Activated naive CD8-positive, alpha-beta T cell (primary cell): ENCODE results near the gene NEURL1B.

Source experiments
- H3K27ac Mint-ChIP-seq: one replicate; pipeline ENCODE4 v1.8.0; 2021; ENCODE audit warnings: mixed read lengths
- H3K27me3 Mint-ChIP-seq: one replicate; pipeline ENCODE4 v1.8.0; 2021; ENCODE audit warnings: mixed read lengths
- H3K36me3 Mint-ChIP-seq: one replicate; pipeline ENCODE4 v1.8.0; 2021; ENCODE audit warnings: mixed read lengths
- H3K4me1 Mint-ChIP-seq: one replicate; pipeline ENCODE4 v1.8.0; 2021; ENCODE audit warnings: low read depth, mixed read lengths
- H3K4me3 Mint-ChIP-seq: one replicate; pipeline ENCODE4 v1.8.0; 2021; ENCODE audit warnings: mild to moderate bottlenecking, mixed read lengths
- H3K9me3 Mint-ChIP-seq: one replicate; pipeline ENCODE4 v1.8.0; 2021; ENCODE audit warnings: low read depth, mixed read lengths

The NEURL1B gene

GRCh38 chr5:172636279-172637050 lies 4.6 kb upstream of the NEURL1B start:
- Mint-ChIP-seq H3K4me3 (no peak overlapping the region), H3K27me3 (peaks cover 17% of the 10 kb centered on the region)

GRCh38 chr5:172637110-172637580 lies 3.9 kb upstream of the NEURL1B start:
- Mint-ChIP-seq H3K27ac (no peak overlapping the region), H3K36me3 (no peaks in the 10 kb centered on the region), H3K4me1 (peaks cover 5% of the 10 kb centered on the region), H3K9me3 (no peaks in the 10 kb centered on the region), H3K4me3 (no peak overlapping the region), H3K27me3 (peaks cover 19% of the 10 kb centered on the region)

More at GRCh38 chr5:172636279-172637050, 4.6 kb upstream of the NEURL1B start:
- Mint-ChIP-seq H3K9me3 (no peaks in the 10 kb centered on the region), H3K36me3 (no peaks in the 10 kb centered on the region), H3K27ac (no peak overlapping the region), H3K4me1 (peaks cover 5% of the 10 kb centered on the region)

GRCh38 chr5:172637740-172638139 lies 3.3 kb upstream of the NEURL1B start:
- no peak overlapping the region for H3K27ac Mint-ChIP-seq
- H3K36me3 Mint-ChIP-seq, result no peaks in the 10 kb centered on the region
- H3K9me3 Mint-ChIP-seq, result no peaks in the 10 kb centered on the region
- peaks cover 5% of the 10 kb centered on the region for H3K4me1 Mint-ChIP-seq
- no peak overlapping the region for H3K4me3 Mint-ChIP-seq
- H3K27me3 Mint-ChIP-seq, result peaks cover 25% of the 10 kb centered on the region

- no peak overlapping the region for H3K27ac Mint-ChIP-seq
- H3K9me3 Mint-ChIP-seq, result no peaks in the 10 kb centered on the region
- H3K4me1 Mint-ChIP-seq, result peaks cover 7% of the 10 kb centered on the region
- H3K4me3 Mint-ChIP-seq, result no peak overlapping the region
- H3K27me3 Mint-ChIP-seq, result peaks cover 26% of the 10 kb centered on the region
- no peaks in the 10 kb centered on the region for H3K36me3 Mint-ChIP-seq
These were observed 2.8 kb upstream of the NEURL1B start for GRCh38 chr5:172638209-172638768.

- no peaks in the 10 kb centered on the region for H3K36me3 Mint-ChIP-seq
- H3K4me1 Mint-ChIP-seq, result peaks cover 7% of the 10 kb centered on the region
- no peak overlapping the region for H3K27ac Mint-ChIP-seq
- no peaks in the 10 kb centered on the region for H3K9me3 Mint-ChIP-seq
- peak overlapping the region; percentile 65 for H3K4me3 Mint-ChIP-seq
- H3K27me3 Mint-ChIP-seq, result peaks cover 28% of the 10 kb centered on the region
These were observed 924 bp upstream of the NEURL1B start for GRCh38 chr5:172640139-172640538.

GRCh38 chr5:172641359-172642050 lies 442 bp downstream of the NEURL1B start:
- peak overlapping the region; percentile 32 for H3K4me3 Mint-ChIP-seq
- H3K9me3 Mint-ChIP-seq, result no peaks in the 10 kb centered on the region
- peaks cover 28% of the 10 kb centered on the region for H3K27me3 Mint-ChIP-seq
- no peak overlapping the region for H3K27ac Mint-ChIP-seq
- no peaks in the 10 kb centered on the region for H3K36me3 Mint-ChIP-seq
- H3K4me1 Mint-ChIP-seq, result peaks cover 7% of the 10 kb centered on the region

- Mint-ChIP-seq H3K9me3 (no peaks in the 10 kb centered on the region), H3K27me3 (peaks cover 28% of the 10 kb centered on the region), H3K27ac (no peak overlapping the region), H3K4me1 (peaks cover 7% of the 10 kb centered on the region), H3K36me3 (no peaks in the 10 kb centered on the region), H3K4me3 (peak overlapping the region; percentile 32)
These were observed 967 bp downstream of the NEURL1B start for GRCh38 chr5:172642051-172642409.

GRCh38 chr5:172642486-172642885 lies 1.4 kb downstream of the NEURL1B start:
- Mint-ChIP-seq H3K36me3 (no peaks in the 10 kb centered on the region), H3K9me3 (no peaks in the 10 kb centered on the region), H3K27ac (no peak overlapping the region), H3K27me3 (peaks cover 28% of the 10 kb centered on the region), H3K4me3 (peak overlapping the region; percentile 32), H3K4me1 (peaks cover 7% of the 10 kb centered on the region)

GRCh38 chr5:172642926-172643871 lies 2.1 kb downstream of the NEURL1B start:
- peaks cover 24% of the 10 kb centered on the region for H3K27me3 Mint-ChIP-seq
- no peaks in the 10 kb centered on the region for H3K36me3 Mint-ChIP-seq
- H3K27ac Mint-ChIP-seq, result no peak overlapping the region
- H3K4me1 Mint-ChIP-seq, result peaks cover 7% of the 10 kb centered on the region
- peak overlapping the region; percentile 41 for H3K4me3 Mint-ChIP-seq
- H3K9me3 Mint-ChIP-seq, result no peaks in the 10 kb centered on the region

GRCh38 chr5:172644266-172644665 lies 3.2 kb downstream of the NEURL1B start:
- H3K27ac Mint-ChIP-seq, result no peak overlapping the region
- H3K4me3 Mint-ChIP-seq, result no peak overlapping the region
- peaks cover 7% of the 10 kb centered on the region for H3K4me1 Mint-ChIP-seq

GRCh38 chr5:172644711-172645110 lies 3.6 kb downstream of the NEURL1B start:
- H3K4me1 Mint-ChIP-seq, result peaks cover 7% of the 10 kb centered on the region
- peaks cover 19% of the 10 kb centered on the region for H3K27me3 Mint-ChIP-seq
- H3K4me3 Mint-ChIP-seq, result no peak overlapping the region

More at GRCh38 chr5:172644266-172644665, 3.2 kb downstream of the NEURL1B start:
- Mint-ChIP-seq H3K27me3 (peaks cover 20% of the 10 kb centered on the region), H3K36me3 (no peaks in the 10 kb centered on the region), H3K9me3 (no peaks in the 10 kb centered on the region)

GRCh38 chr5:172645271-172646055 lies 4.4 kb downstream of the NEURL1B start:
- Mint-ChIP-seq H3K27ac (no peak overlapping the region), H3K27me3 (peaks cover 12% of the 10 kb centered on the region), H3K36me3 (no peaks in the 10 kb centered on the region), H3K4me3 (no peak overlapping the region), H3K9me3 (no peaks in the 10 kb centered on the region), H3K4me1 (peaks cover 4% of the 10 kb centered on the region)

More at GRCh38 chr5:172644711-172645110, 3.6 kb downstream of the NEURL1B start:
- no peaks in the 10 kb centered on the region for H3K36me3 Mint-ChIP-seq
- H3K9me3 Mint-ChIP-seq, result no peaks in the 10 kb centered on the region
- H3K27ac Mint-ChIP-seq, result no peak overlapping the region

- H3K27me3 Mint-ChIP-seq, result peaks cover 11% of the 10 kb centered on the region
- no peaks in the 10 kb centered on the region for H3K9me3 Mint-ChIP-seq
- no peak overlapping the region for H3K27ac Mint-ChIP-seq
- H3K4me3 Mint-ChIP-seq, result no peak overlapping the region
- H3K36me3 Mint-ChIP-seq, result no peaks in the 10 kb centered on the region
- peaks cover 1% of the 10 kb centered on the region for H3K4me1 Mint-ChIP-seq
These were observed 5.7 kb downstream of the NEURL1B start for GRCh38 chr5:172646716-172647285.
